GM19395 (cell line): Measurements from ENCODE around the gene DLEC1.

Experiments used
- ATAC-seq: cut with Tn5 transposase; IDR thresholded peaks from one replicate; pipeline ENCODE4 v1.9.1; 2021; ENCODE audit warnings: mild to moderate bottlenecking, moderate library complexity; ENCODE audit not compliant: unreplicated experiment

DLEC1 gene

GRCh38 chr3:38039101-38039898, at the start of gene DLEC1:
TSS of gene DLEC1 (plus strand) at chr3:38039208. CDS start at chr3:38039226, 18 bp downstream.
- ATAC-seq, result peak; percentile 92

- ATAC-seq, result no peak
Observed at GRCh38 chr3:37989821-37990480, 49.1 kb upstream of the DLEC1 start.

GRCh38 chr3:37990527-37990926, 48.5 kb upstream of the DLEC1 start, which contains the start of gene VILL:
TSS of gene VILL (plus strand) at chr3:37990786. CDS start at chr3:37993673, 2,887 bp downstream.
- no peak for ATAC-seq

GRCh38 chr3:37991109-37991508, 47.9 kb upstream of the DLEC1 start:
- no peak for ATAC-seq

- ATAC-seq, result no peak
Observed at GRCh38 chr3:37991823-37992222, 47.2 kb upstream of the DLEC1 start.

GRCh38 chr3:37992271-37993066, 46.5 kb upstream of the DLEC1 start:
- no peak for ATAC-seq

GRCh38 chr3:37993067-37993455, 45.9 kb upstream of the DLEC1 start:
- no peak for ATAC-seq

GRCh38 chr3:37993460-37993819, 45.6 kb upstream of the DLEC1 start:
- ATAC-seq, result no peak

GRCh38 chr3:37993820-37994638, 45.0 kb upstream of the DLEC1 start:
- ATAC-seq, result peak; percentile 65

GRCh38 chr3:37994639-37994972, 44.4 kb upstream of the DLEC1 start:
- ATAC-seq, result no peak

GRCh38 chr3:37995652-37996641, 43.1 kb upstream of the DLEC1 start:
- ATAC-seq, result no peak

GRCh38 chr3:37996785-37997301, 42.2 kb upstream of the DLEC1 start:
- ATAC-seq, result peak; percentile 55

GRCh38 chr3:37997342-37997741, 41.7 kb upstream of the DLEC1 start:
- no peak for ATAC-seq

- ATAC-seq, result no peak
Observed at GRCh38 chr3:37997791-37998370, 41.1 kb upstream of the DLEC1 start.

GRCh38 chr3:37999836-38000235, 39.2 kb upstream of the DLEC1 start:
- ATAC-seq, result no peak

GRCh38 chr3:38000242-38000916, 38.6 kb upstream of the DLEC1 start:
- no peak for ATAC-seq

GRCh38 chr3:38000965-38001455, 38.0 kb upstream of the DLEC1 start:
- no peak for ATAC-seq

- ATAC-seq, result no peak
Observed at GRCh38 chr3:38001456-38002081, 37.4 kb upstream of the DLEC1 start.
